Retinal pigment epithelial cell (primary cell): ENCODE results near the gene LHFPL6.

Experiments
- DNase-seq: peaks from one replicate; pipeline ENCODE4 v3.0.0-alpha.2; 2010; ENCODE audit warnings: low read depth
- H3K4me3 ChIP-seq: 2 replicates; pipeline ENCODE4 v1.5.1; 2011; ENCODE audit warnings: mild to moderate bottlenecking, low read length, control low read depth, moderate library complexity
- TF ChIP-seq, protein P1 (sequence below): conservative IDR thresholded peaks from 2 replicates; pipeline ENCODE4 v1.5.1; 2011; ENCODE audit warnings: low read depth, low read length, control low read depth, inconsistent platforms

Gene LHFPL6

GRCh38 chr13:39451301-39451700, 151.7 kb downstream of the LHFPL6 start:
- TF ChIP-seq, protein P1, sequence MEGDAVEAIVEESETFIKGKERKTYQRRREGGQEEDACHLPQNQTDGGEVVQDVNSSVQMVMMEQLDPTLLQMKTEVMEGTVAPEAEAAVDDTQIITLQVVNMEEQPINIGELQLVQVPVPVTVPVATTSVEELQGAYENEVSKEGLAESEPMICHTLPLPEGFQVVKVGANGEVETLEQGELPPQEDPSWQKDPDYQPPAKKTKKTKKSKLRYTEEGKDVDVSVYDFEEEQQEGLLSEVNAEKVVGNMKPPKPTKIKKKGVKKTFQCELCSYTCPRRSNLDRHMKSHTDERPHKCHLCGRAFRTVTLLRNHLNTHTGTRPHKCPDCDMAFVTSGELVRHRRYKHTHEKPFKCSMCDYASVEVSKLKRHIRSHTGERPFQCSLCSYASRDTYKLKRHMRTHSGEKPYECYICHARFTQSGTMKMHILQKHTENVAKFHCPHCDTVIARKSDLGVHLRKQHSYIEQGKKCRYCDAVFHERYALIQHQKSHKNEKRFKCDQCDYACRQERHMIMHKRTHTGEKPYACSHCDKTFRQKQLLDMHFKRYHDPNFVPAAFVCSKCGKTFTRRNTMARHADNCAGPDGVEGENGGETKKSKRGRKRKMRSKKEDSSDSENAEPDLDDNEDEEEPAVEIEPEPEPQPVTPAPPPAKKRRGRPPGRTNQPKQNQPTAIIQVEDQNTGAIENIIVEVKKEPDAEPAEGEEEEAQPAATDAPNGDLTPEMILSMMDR: no peak
- H3K4me3 ChIP-seq: no peak overlapping the region
- DNase-seq: peak; percentile 47

DNA sequence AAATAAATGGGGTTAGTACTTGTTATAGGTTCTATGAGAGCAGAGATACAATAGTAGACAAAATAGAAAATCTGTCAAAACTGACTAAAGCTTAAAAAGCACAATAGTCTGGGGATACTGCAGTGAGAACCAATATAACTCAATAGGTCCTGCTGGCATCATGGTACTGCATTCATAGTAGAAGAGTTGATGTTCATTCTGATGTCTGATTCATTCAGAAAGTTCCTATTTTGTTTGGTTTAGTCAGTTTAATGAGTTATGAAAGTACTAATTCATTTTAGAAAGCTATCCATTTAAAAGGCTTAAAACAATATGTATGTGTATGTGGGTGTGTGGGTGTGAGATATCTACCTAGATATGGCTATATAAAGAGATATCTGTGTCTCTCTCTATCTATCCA, 152.8 kb downstream of the LHFPL6 start:
- no peak for DNase-seq
- no peak overlapping the region for H3K4me3 ChIP-seq
- TF ChIP-seq, protein P1: no peak

DNA sequence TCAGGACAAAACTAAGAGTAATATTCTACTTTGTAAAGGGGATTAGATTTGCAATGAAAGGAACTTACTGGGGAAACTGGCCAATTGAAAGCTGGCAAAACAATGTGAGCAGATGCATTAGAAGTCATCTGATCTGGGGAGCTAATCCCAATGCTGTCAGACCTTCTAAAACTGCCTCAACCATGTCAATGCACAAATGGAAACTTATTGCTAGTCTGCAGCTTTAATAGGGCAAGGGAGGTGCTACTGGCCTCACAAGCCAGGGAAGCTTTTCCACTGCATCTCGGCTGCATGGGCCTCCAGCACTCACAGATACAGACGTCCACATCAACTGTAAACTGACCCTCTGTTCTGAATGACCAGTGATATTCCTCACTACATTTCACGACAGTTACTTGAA, 154.2 kb downstream of the LHFPL6 start:
- TF ChIP-seq, protein P1: no peak
- peak; percentile 96 for DNase-seq
- no peak overlapping the region for H3K4me3 ChIP-seq

GRCh38 chr13:39446865-39447264, 156.1 kb downstream of the LHFPL6 start:
- no peak overlapping the region for H3K4me3 ChIP-seq
- DNase-seq: peak; percentile 64
- TF ChIP-seq, protein P1: no peak

DNA sequence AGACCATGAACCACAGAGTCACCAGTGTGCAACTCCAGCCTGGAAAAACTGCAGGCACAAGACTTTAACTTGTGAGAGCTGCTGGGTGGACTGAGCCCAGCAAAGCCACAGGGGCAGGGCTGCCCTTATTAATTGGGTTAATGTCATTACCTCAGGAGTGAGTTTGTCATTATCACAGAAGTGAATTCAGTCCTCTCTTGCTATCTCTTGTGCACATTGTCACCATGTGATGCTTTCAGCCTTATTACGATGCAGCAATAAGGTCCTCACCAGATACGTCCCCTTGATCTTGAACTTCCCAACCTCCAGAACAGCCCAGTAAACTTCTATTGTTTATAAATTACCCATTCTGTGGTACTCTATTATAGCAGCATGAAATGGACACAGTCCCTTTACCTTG, 158.1 kb downstream of the LHFPL6 start:
- TF ChIP-seq, protein P1: no peak
- no peak for DNase-seq
- H3K4me3 ChIP-seq: no peak overlapping the region

- DNase-seq: no peak
- TF ChIP-seq, protein P1: no peak
- no peak overlapping the region for H3K4me3 ChIP-seq
Observed at GRCh38 chr13:39433651-39434050, 169.3 kb downstream of the LHFPL6 start.

DNA sequence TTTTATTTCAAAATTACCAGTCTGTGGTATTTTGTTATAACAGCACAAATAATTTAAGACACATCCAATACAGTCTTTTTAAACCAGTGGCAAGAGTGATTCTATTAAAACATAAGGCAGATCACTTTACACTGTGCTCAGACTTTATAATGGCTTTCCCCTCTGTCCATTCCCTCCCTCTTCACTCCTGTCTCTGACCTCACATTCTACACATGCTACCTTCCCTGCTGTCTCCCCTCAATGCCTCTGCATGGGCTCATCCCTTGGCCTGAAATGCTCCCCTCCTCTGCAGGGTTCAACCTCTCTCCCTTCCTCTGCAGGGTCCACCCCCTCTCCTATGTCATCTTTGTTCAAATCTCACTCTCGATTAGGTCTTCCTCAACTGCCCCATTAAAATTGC, 170.8 kb downstream of the LHFPL6 start:
- TF ChIP-seq, protein P1: no peak
- no peak for DNase-seq

More for the DNA sequence above, 170.8 kb downstream of the LHFPL6 start:
- H3K4me3 ChIP-seq: no peak overlapping the region
